Gastroesophageal sphincter (tissue), 4 donors: ENCODE results near the gene GOLGA6L9. TPM values are rescaled to one million over a fixed set of nuclear protein-coding genes. Genes with fewer than 3 reads are reported as not detected.
"Not testable (repeated sequence)": the region's sequence is repeated elsewhere in the genome, so short reads cannot be mapped to it uniquely, and the experiment has no call there.

Experiments used
- ATAC-seq: fragments of 150-250 bp; one replicate; pipeline ENCODE4 v1.9.1; 2016; ENCODE audit warnings: mild to moderate bottlenecking, moderate library complexity
- H3K27ac ChIP-seq, 4 donors: fragments of 200-600 bp; sonication (generic) in 3 of 4; 1 replicate in 3 of 4; 2 replicates in 1 of 4; pipeline ENCODE4 v1.5.1; 2016 to 2019
- H3K27me3 ChIP-seq: fragments of 200-600 bp; sonication (generic); one replicate; pipeline ENCODE4 v1.5.1; 2019
- H3K36me3 ChIP-seq, 2 donors: fragments of 200-600 bp; sonication (generic); one replicate each; pipeline ENCODE4 v1.5.1; 2019; ENCODE audit warnings: control low read depth in 1 of 2
- H3K4me1 ChIP-seq, 3 donors: fragments of 200-600 bp; sonication (generic); 1 replicate in 2 of 3; 2 replicates in 1 of 3; pipeline ENCODE4 v1.5.1; 2016 to 2019; ENCODE audit warnings: control low read depth in 2 of 3
- H3K4me3 ChIP-seq, 2 donors: fragments of 200-600 bp; sonication (generic); one replicate each; pipeline ENCODE4 v1.5.1; 2019; ENCODE audit warnings: mild to moderate bottlenecking in 1 of 2, moderate library complexity in 1 of 2
- H3K9me3 ChIP-seq, 3 donors: fragments of 200-600 bp; sonication (generic); one replicate each; pipeline ENCODE4 v1.5.1; 2017 to 2019; ENCODE audit warnings: control low read depth in 2 of 3
- CTCF ChIP-seq, 4 experiments: fragments of 200-600 bp in 2 of 4; fragments of 450-650 bp in 2 of 4; sonication (generic) in 1 of 4; IDR thresholded peaks; one replicate each; pipeline ENCODE4 v1.5.1; 2017 to 2019; ENCODE audit warnings: antibody characterized with exemption in 4 of 4, mild to moderate bottlenecking in 2 of 4, moderate library complexity in 2 of 4
- EP300 ChIP-seq: sonication (generic); formaldehyde crosslinking; IDR thresholded peaks from one replicate; pipeline ENCODE4 v1.6.1; 2017; ENCODE audit warnings: antibody characterized with exemption, mild to moderate bottlenecking
- POLR2A ChIP-seq, 2 donors: fragments of 450-650 bp; IDR thresholded peaks; one replicate each; pipeline ENCODE4 v1.6.1; 2017; ENCODE audit warnings: antibody characterized with exemption in 2 of 2, mild to moderate bottlenecking in 2 of 2, moderate library complexity in 1 of 2
- POLR2AphosphoS5 ChIP-seq: sonication (generic); formaldehyde crosslinking; IDR thresholded peaks from one replicate; pipeline ENCODE4 v1.6.1; 2017; ENCODE audit warnings: antibody characterized with exemption
- WGBS, 2 donors: methylation state at CpG; one replicate each; pipeline ENCODE4 v1.1.5; 2018; ENCODE audit warnings: low coverage in 1 of 2; 5-methylcytosine and 5-hydroxymethylcytosine counted together
- total RNA-seq, 4 donors: library from RNA; depleted of rRNA; stranded (reverse); fragments of >200 nt; gene quantifications; one replicate each; pipeline ENCODE4 v1.1.0, GENCODE V29; 2016

The GOLGA6L9 gene
- 1 to 10 TPM; 1.4 to 6.7 (median 2.6) TPM for total RNA-seq

GRCh38 chr15:82429693-82430092 is at the start of gene GOLGA6L9:
GOLGA6L9 (plus strand) TSS chr15:82429816; CDS start chr15:82430080, 264 bp downstream.
- H3K4me3 ChIP-seq, ATAC-seq, H3K27me3 ChIP-seq, H3K27ac ChIP-seq, H3K36me3 ChIP-seq, H3K4me1 ChIP-seq, H3K9me3 ChIP-seq: not testable (repeated sequence)
- 96% methylated on average over 5 of the region's 9 CpGs; no CpG with 5 or more reads in 1 of the 2 donors for WGBS, 2 donors

GRCh38 chr15:82381330-82381955 is 48.2 kb upstream of the GOLGA6L9 start:
- H3K27ac ChIP-seq, H3K9me3 ChIP-seq, H3K4me1 ChIP-seq, H3K4me3 ChIP-seq, H3K36me3 ChIP-seq, H3K27me3 ChIP-seq, ATAC-seq: not testable (repeated sequence)
- 40 to 82% methylated on average over 3 to 9 of the region's 11 CpGs for WGBS, 2 donors

- H3K9me3 ChIP-seq, H3K4me3 ChIP-seq, ATAC-seq, H3K36me3 ChIP-seq, H3K4me1 ChIP-seq, H3K27me3 ChIP-seq, H3K27ac ChIP-seq: not testable (repeated sequence)
Measured at GRCh38 chr15:82387209-82387608, 42.4 kb upstream of the GOLGA6L9 start.

- H3K4me1 ChIP-seq, H3K9me3 ChIP-seq, H3K27ac ChIP-seq, H3K27me3 ChIP-seq, H3K36me3 ChIP-seq, H3K4me3 ChIP-seq, ATAC-seq: not testable (repeated sequence)
- 82 to 92% methylated on average over 3 of the region's 3 CpGs for WGBS, 2 donors
Measured at GRCh38 chr15:82390152-82390551, 39.5 kb upstream of the GOLGA6L9 start.

GRCh38 chr15:82392077-82392476 is 37.5 kb upstream of the GOLGA6L9 start:
- not testable (repeated sequence) for H3K27ac ChIP-seq, H3K27me3 ChIP-seq, H3K9me3 ChIP-seq, H3K4me3 ChIP-seq, H3K36me3 ChIP-seq, ATAC-seq, H3K4me1 ChIP-seq
- WGBS, 2 donors, result 90 to 100% methylated on average over 1 of the region's 1 CpG

- WGBS, 2 donors, result 100% methylated on average over 1 to 3 of the region's 4 CpGs
Measured at GRCh38 chr15:82393671-82394070, 35.9 kb upstream of the GOLGA6L9 start.

GRCh38 chr15:82395788-82396187 is 33.8 kb upstream of the GOLGA6L9 start:
- not testable (repeated sequence) for H3K27me3 ChIP-seq, H3K9me3 ChIP-seq, ATAC-seq, H3K4me3 ChIP-seq, H3K36me3 ChIP-seq, H3K4me1 ChIP-seq, H3K27ac ChIP-seq
- 86 to 89% methylated on average over 1 of the region's 4 CpGs for WGBS, 2 donors

More at GRCh38 chr15:82393671-82394070, 35.9 kb upstream of the GOLGA6L9 start:
- no peak for TF ChIP-seq POLR2AphosphoS5
- TF ChIP-seq CTCF (IDR thresholded peaks at IDR 0.05), result no peak
- no peak for TF ChIP-seq POLR2A (IDR thresholded peaks at IDR 0.05)
- no peak for TF ChIP-seq EP300
- ATAC-seq, result no peak
- H3K27me3 ChIP-seq, result no peaks in the 10 kb centered on the region
- H3K4me3 ChIP-seq, result no peak overlapping the region
- H3K4me1 ChIP-seq, result no peaks in the 10 kb centered on the region
- H3K9me3 ChIP-seq, result no peaks in the 10 kb centered on the region
- no peaks in the 10 kb centered on the region for H3K36me3 ChIP-seq
- H3K27ac ChIP-seq, result no peak overlapping the region

GRCh38 chr15:82397817-82398216 is 31.8 kb upstream of the GOLGA6L9 start:
- no peak for ATAC-seq
- Histone ChIP-seq H3K27me3 (no peaks in the 10 kb centered on the region), H3K27ac (no peak overlapping the region), H3K9me3 (no peaks in the 10 kb centered on the region), H3K36me3 (no peaks in the 10 kb centered on the region), H3K4me1 (no peaks in the 10 kb centered on the region), H3K4me3 (no peak overlapping the region)
- 84 to 100% methylated on average over 2 to 3 of the region's 3 CpGs for WGBS, 2 donors
- TF ChIP-seq POLR2A (IDR thresholded peaks at IDR 0.05) (no peak), CTCF (IDR thresholded peaks at IDR 0.05) (no peak), EP300 (no peak), POLR2AphosphoS5 (no peak)
